Measurements from ENCODE around the gene ERC2.

ERC2 gene

GRCh38 chr3:55532806-55533205 is 935.5 kb downstream of the ERC2 start:
- TF ChIP-seq ZFP30 (CRISPR knock-in tag; IDR thresholded peaks at IDR 0.05) (no peak), ESRRG (CRISPR knock-in tag; IDR thresholded peaks at IDR 0.05) (no peak), TOX (CRISPR knock-in tag; IDR thresholded peaks at IDR 0.05; ENCODE audit: borderline replicate concordance) (no peak), ZC3H10 (CRISPR knock-in tag; IDR thresholded peaks at IDR 0.05) (no peak), GLIS3 (CRISPR knock-in tag; IDR thresholded peaks at IDR 0.05) (no peak), ZNF70 (CRISPR knock-in tag; IDR thresholded peaks at IDR 0.05) (no peak), CREB5 (CRISPR knock-in tag; IDR thresholded peaks at IDR 0.05; ENCODE audit: low read depth) (no peak), TCF4 (CRISPR knock-in tag; IDR thresholded peaks at IDR 0.05; ENCODE audit: borderline replicate concordance) (no peak), CSDC2 (CRISPR knock-in tag; IDR thresholded peaks at IDR 0.05) (no peak), ARNTL (CRISPR knock-in tag; IDR thresholded peaks at IDR 0.05; ENCODE audit: borderline replicate concordance, low read depth) (no peak), POU6F1 (CRISPR knock-in tag; IDR thresholded peaks at IDR 0.05; ENCODE audit: borderline replicate concordance, low read depth) (no peak)
- ATAC-seq, result no peak

- ATAC-seq, result no peak
- TF ChIP-seq TSHZ2 (CRISPR knock-in tag; IDR thresholded peaks at IDR 0.05), result no peak
- TF ChIP-seq ZNF565 (CRISPR knock-in tag; conservative IDR thresholded peaks at IDR 0.05; ENCODE audit: low read depth), result no peak
- TF ChIP-seq CREB5 (CRISPR knock-in tag; IDR thresholded peaks at IDR 0.05; ENCODE audit: low read depth), result no peak
- TF ChIP-seq CSRNP3 (CRISPR knock-in tag; IDR thresholded peaks at IDR 0.05), result no peak
- TF ChIP-seq CSDC2 (CRISPR knock-in tag; IDR thresholded peaks at IDR 0.05), result no peak
- no peak for TF ChIP-seq BACH2 (CRISPR knock-in tag; IDR thresholded peaks at IDR 0.05; ENCODE audit: borderline replicate concordance)
- no peak for TF ChIP-seq PPARA (CRISPR knock-in tag; IDR thresholded peaks at IDR 0.05; ENCODE audit: borderline replicate concordance)
- no peak for TF ChIP-seq GLIS3 (CRISPR knock-in tag; IDR thresholded peaks at IDR 0.05)
- no peak for TF ChIP-seq ARNTL (CRISPR knock-in tag; IDR thresholded peaks at IDR 0.05; ENCODE audit: borderline replicate concordance, low read depth)
- no peak for TF ChIP-seq ESRRG (CRISPR knock-in tag; IDR thresholded peaks at IDR 0.05)
- no peak for TF ChIP-seq ZC3H10 (CRISPR knock-in tag; IDR thresholded peaks at IDR 0.05)
- no peak for TF ChIP-seq ZNF8 (CRISPR knock-in tag; IDR thresholded peaks at IDR 0.05)
- TF ChIP-seq SNAI2 (CRISPR knock-in tag; IDR thresholded peaks at IDR 0.05), result no peak
- no peak for TF ChIP-seq ZNF70 (CRISPR knock-in tag; IDR thresholded peaks at IDR 0.05)
Measured at GRCh38 chr3:55531321-55531720, 936.9 kb downstream of the ERC2 start.

- ATAC-seq, result no peak
- TF ChIP-seq ESRRG (CRISPR knock-in tag; IDR thresholded peaks at IDR 0.05) (no peak), CSRNP3 (CRISPR knock-in tag; IDR thresholded peaks at IDR 0.05) (no peak), ARNTL (CRISPR knock-in tag; IDR thresholded peaks at IDR 0.05; ENCODE audit: borderline replicate concordance, low read depth) (no peak), ZNF565 (CRISPR knock-in tag; conservative IDR thresholded peaks at IDR 0.05; ENCODE audit: low read depth) (no peak), RARB (CRISPR knock-in tag; IDR thresholded peaks at IDR 0.05) (no peak), SNAI2 (CRISPR knock-in tag; IDR thresholded peaks at IDR 0.05) (no peak)
Measured at GRCh38 chr3:55527361-55527760, 940.9 kb downstream of the ERC2 start.

All from SK-N-SH treated with all-trans-retinoic acid at 6 μM for 48 hours (cell line).